Upper lobe of left lung (tissue), 6 donors: ENCODE results near the gene SUPT20HL2. TPM values are rescaled to one million over a fixed set of nuclear protein-coding genes. Genes with fewer than 3 reads are reported as not detected.
"Not testable (repeated sequence)": the region's sequence is repeated elsewhere in the genome, so short reads cannot be mapped to it uniquely, and the experiment has no call there.

Source experiments
- ATAC-seq, 2 donors: fragments of 200-7000 bp; cut with Tn5 transposase; one replicate each; pipeline ENCODE4 v1.9.1; 2022; ENCODE audit warnings: mild to moderate bottlenecking in 2 of 2, moderate library complexity in 2 of 2; ENCODE audit not compliant: low FRiP score in 2 of 2
- DNase-seq, 2 donors: peaks; one replicate each; pipeline ENCODE4 v3.0.0-alpha.2; 2019 to 2020
- H3K27ac ChIP-seq, 4 donors: fragments of 200-600 bp; sonication (generic); one replicate each; pipeline ENCODE4 v1.5.1; 2016 to 2019
- H3K27me3 ChIP-seq, 4 donors: fragments of 200-600 bp; sonication (generic); one replicate each; pipeline ENCODE4 v1.5.1; 2017 to 2019
- H3K36me3 ChIP-seq, 4 donors: fragments of 200-600 bp; sonication (generic); one replicate each; pipeline ENCODE4 v1.5.1; 2016 to 2019
- H3K4me1 ChIP-seq, 4 donors: fragments of 200-600 bp; sonication (generic); one replicate each; pipeline ENCODE4 v1.5.1; 2018 to 2019
- H3K4me3 ChIP-seq, 4 donors: fragments of 200-600 bp; sonication (generic); one replicate each; pipeline ENCODE4 v1.5.1; 2017 to 2019; ENCODE audit warnings: mild to moderate bottlenecking in 2 of 4, moderate library complexity in 1 of 4
- H3K9me3 ChIP-seq, 4 donors: fragments of 200-600 bp; sonication (generic); one replicate each; pipeline ENCODE4 v1.5.1; 2018 to 2019
- EP300 ChIP-seq, 4 donors: sonication (generic); formaldehyde crosslinking; IDR thresholded peaks; one replicate each; pipeline ENCODE4 v1.5.1; 2017; ENCODE audit warnings: antibody characterized with exemption in 4 of 4, control low read depth in 2 of 4
- POLR2A ChIP-seq, 4 donors: fragments of 450-650 bp; IDR thresholded peaks; one replicate each; pipeline ENCODE4 v1.5.1; 2016 to 2017; ENCODE audit warnings: antibody characterized with exemption in 4 of 4, mild to moderate bottlenecking in 2 of 4
- POLR2AphosphoS5 ChIP-seq, 2 donors: sonication (generic); formaldehyde crosslinking; IDR thresholded peaks; one replicate each; pipeline ENCODE4 v1.5.1; 2017; ENCODE audit warnings: antibody characterized with exemption in 2 of 2
- WGBS, 2 donors: methylation state at CpG; one replicate each; pipeline ENCODE4 v1.1.5; 2017 to 2018; 5-methylcytosine and 5-hydroxymethylcytosine counted together
- total RNA-seq, 6 donors: library from RNA; depleted of rRNA in 4 of 6; stranded (reverse); fragments of >200 nt in 4 of 6; gene quantifications; one replicate each; pipeline versions ENCODE4 v1.1.0 to v1.2.1, GENCODE V29; 2016 to 2021
- TF ChIP-seq, protein P1 (sequence below), 6 experiments: fragments of 450-650 bp in 4 of 6; fragments of 200-600 bp in 2 of 6; sonication (generic) in 2 of 6; IDR thresholded peaks; one replicate each; pipeline ENCODE4 v1.5.1; 2016 to 2019; ENCODE audit warnings: antibody characterized with exemption in 6 of 6
- donor health status: DM: no; HTN: no; CAD: no; lungs with moderate emphysema.
- donor health status: DM: no; HTN: yes; CAD: no; lungs with severe emphysema.

SUPT20HL2 gene
- total RNA-seq, result not detected

DNA sequence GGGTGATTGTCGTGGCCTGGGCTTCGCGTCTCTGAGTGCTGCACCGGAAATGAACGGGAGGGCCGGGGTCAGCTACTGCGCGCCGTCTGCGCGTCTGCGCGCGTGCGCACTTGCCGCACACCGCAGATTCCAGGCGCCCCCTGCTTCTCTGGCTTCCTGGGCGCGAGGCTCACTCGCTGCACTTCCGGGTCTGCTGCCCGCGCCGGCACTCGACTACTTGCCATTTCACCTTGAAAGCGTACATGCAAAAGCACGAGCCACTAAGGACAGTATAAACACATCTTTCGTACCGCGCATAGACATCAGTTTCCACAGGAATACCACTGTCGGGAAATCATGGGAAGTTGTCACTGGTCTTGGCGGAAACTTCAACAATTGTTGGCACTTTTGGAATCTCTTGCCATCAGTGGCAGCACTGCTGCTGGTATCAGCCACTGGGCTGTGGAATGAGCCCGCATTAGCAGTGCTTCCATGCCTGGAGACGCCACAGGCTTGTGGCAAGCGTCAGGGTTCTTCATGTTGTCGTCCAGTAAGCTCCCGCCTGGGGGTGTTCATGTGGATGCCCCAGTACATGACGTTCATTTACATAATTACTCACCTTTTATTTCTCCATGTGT, at the start of gene SUPT20HL2:
Gene SUPT20HL2, minus strand, starts transcription at position 51 of the 617 bp plus-strand sequence. CDS start 754 bp downstream, outside the sequence.
- H3K36me3 ChIP-seq, result no peaks in the 10 kb centered on the region
- WGBS, 2 donors, result 91 to 93% methylated on average over 18 to 39 of the region's 39 CpGs
- no peak for ATAC-seq
- H3K9me3 ChIP-seq, result no peaks in the 10 kb centered on the region
- H3K4me1 ChIP-seq, result no peaks in the 10 kb centered on the region
- DNase-seq, result peak in 1 of 2 donors; percentile 30
- TF ChIP-seq POLR2AphosphoS5 (IDR thresholded peaks at IDR 0.05) (no peak), EP300 (IDR thresholded peaks at IDR 0.05) (no peak), POLR2A (IDR thresholded peaks at IDR 0.05) (no peak)
- TF ChIP-seq, protein P1, sequence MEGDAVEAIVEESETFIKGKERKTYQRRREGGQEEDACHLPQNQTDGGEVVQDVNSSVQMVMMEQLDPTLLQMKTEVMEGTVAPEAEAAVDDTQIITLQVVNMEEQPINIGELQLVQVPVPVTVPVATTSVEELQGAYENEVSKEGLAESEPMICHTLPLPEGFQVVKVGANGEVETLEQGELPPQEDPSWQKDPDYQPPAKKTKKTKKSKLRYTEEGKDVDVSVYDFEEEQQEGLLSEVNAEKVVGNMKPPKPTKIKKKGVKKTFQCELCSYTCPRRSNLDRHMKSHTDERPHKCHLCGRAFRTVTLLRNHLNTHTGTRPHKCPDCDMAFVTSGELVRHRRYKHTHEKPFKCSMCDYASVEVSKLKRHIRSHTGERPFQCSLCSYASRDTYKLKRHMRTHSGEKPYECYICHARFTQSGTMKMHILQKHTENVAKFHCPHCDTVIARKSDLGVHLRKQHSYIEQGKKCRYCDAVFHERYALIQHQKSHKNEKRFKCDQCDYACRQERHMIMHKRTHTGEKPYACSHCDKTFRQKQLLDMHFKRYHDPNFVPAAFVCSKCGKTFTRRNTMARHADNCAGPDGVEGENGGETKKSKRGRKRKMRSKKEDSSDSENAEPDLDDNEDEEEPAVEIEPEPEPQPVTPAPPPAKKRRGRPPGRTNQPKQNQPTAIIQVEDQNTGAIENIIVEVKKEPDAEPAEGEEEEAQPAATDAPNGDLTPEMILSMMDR (IDR thresholded peaks at IDR 0.05), result no peak
- H3K4me3 ChIP-seq, result no peak within 1 kb of the TSS
- H3K27ac ChIP-seq, result no peak within 1 kb of the TSS
- H3K27me3 ChIP-seq, result no peaks in the 10 kb centered on the region

DNA sequence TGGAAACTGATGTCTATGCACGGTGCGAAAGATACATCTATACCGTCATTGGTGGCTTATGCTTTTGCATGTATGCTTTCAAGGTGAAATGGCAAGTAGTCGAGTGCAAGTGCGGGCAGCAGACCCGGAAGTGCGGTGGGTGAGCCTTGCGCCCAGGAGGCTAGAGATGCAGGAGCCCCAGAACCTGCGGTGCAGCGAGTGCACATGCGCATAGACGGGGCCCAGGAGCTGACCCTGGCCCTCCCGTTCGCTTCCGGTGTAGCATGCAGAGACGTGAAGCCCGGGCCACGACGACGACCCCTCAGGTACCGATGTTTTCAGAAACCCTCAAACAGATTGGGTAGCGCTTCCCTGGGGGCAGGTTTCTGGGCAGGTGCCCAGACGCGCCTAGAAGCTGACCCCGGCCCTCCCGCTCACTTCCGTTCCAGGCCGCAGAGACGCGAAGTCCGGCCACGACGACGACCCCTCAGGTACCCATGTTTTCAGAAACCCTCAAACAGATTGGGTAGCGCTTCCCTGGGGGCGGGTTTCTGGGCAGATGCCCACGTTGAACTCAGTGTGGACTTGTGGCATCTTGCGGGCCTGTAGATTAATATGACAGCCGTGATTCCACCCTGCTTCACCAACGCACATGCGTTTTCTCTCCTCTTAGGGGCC, 48.3 kb upstream of the SUPT20HL2 start:
- WGBS, 2 donors, result 82 to 94% methylated on average over 16 to 41 of the region's 41 CpGs
- not testable (repeated sequence) for DNase-seq, H3K27ac ChIP-seq, H3K27me3 ChIP-seq, H3K36me3 ChIP-seq, H3K4me3 ChIP-seq, ATAC-seq, H3K4me1 ChIP-seq, H3K9me3 ChIP-seq

DNA sequence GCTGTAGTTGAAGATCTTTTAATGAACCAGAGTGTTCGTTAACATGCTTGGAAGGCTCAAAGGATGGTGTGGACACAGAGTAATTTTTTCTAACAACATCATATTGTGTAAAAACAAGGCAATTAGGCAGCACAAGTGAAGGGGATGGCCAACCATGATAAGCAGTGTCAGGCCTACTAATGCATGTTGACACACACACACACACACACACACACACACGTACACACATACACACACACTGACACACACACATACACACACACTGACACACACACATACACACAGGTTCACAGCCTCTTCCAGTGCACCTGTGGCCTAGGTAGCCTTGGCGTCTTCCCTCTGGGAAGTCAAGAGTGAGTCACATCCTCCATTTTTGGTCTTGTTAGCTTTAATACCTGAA, 46.4 kb upstream of the SUPT20HL2 start, which contains the start of gene SUPT20HL1:
Gene SUPT20HL1, plus strand, starts transcription at position 368 of the 400 bp plus-strand sequence. CDS start 2,122 bp downstream, outside the sequence.
- H3K4me3 ChIP-seq, result no peak within 1 kb of the TSS
- 73 to 100% methylated on average over 2 to 3 of the region's 3 CpGs for WGBS, 2 donors

DNA sequence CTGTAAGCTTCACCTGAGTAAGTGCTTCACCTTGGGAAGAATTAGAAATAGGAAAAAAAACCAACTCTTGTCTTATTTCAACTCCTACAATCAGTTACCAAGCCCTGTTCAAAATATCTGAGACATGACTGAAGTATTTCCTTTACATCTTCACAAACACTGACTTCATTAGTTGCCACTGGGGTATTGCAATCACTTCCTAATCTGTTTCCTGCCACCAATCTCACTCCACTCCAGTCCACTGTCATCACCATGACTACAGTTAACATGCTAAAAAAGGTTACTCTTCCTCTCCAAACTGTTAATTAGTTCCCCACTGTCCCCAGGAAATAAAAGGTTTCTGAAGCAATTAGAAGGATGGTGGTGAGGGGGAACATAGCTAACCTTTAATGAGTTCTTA, 43.2 kb upstream of the SUPT20HL2 start:
- TF ChIP-seq POLR2A (IDR thresholded peaks at IDR 0.05) (no peak), EP300 (IDR thresholded peaks at IDR 0.05) (no peak), POLR2AphosphoS5 (IDR thresholded peaks at IDR 0.05) (no peak)
- TF ChIP-seq, protein P1 (IDR thresholded peaks at IDR 0.05), result no peak
- Histone ChIP-seq H3K36me3 (no peaks in the 10 kb centered on the region), H3K4me3 (no peak overlapping the region), H3K4me1 (no peaks in the 10 kb centered on the region), H3K9me3 (no peaks in the 10 kb centered on the region), H3K27ac (no peak overlapping the region), H3K27me3 (no peaks in the 10 kb centered on the region)
- ATAC-seq, result no peak
- no peak for DNase-seq

More for the DNA sequence above, 46.4 kb upstream of the SUPT20HL2 start, which contains the start of gene SUPT20HL1:
- no peaks in the 10 kb centered on the region for H3K27me3 ChIP-seq
- no peak for DNase-seq
- H3K9me3 ChIP-seq, result no peaks in the 10 kb centered on the region
- H3K4me1 ChIP-seq, result no peaks in the 10 kb centered on the region
- ATAC-seq, result no peak
- no peak within 1 kb of the TSS for H3K27ac ChIP-seq
- TF ChIP-seq, protein P1 (IDR thresholded peaks at IDR 0.05), result no peak
- TF ChIP-seq POLR2AphosphoS5 (IDR thresholded peaks at IDR 0.05) (no peak), POLR2A (IDR thresholded peaks at IDR 0.05) (no peak), EP300 (IDR thresholded peaks at IDR 0.05) (no peak)
- no peaks in the 10 kb centered on the region for H3K36me3 ChIP-seq

DNA sequence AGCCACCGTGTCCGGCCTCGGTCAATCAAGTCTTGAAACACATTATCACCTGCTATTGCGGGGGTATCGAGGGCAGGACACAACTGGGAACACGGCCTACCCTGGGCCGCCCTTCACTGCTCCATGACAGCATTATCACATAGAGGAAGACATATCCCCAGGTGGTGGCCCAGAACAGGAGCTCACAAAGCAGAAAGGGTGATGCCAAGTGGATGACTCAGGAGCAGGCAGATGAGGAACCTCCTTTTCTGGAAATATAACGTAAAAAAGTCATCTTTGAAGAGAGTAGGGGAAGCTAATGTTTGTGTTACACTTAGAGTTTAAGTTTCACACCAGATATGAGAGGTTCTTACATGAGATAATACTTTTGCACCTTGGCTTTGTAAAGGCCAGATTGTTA, 41.2 kb upstream of the SUPT20HL2 start:
- no peak for ATAC-seq
- TF ChIP-seq POLR2AphosphoS5 (IDR thresholded peaks at IDR 0.05) (no peak), POLR2A (IDR thresholded peaks at IDR 0.05) (no peak), EP300 (IDR thresholded peaks at IDR 0.05) (no peak)
- TF ChIP-seq, protein P1 (IDR thresholded peaks at IDR 0.05), result no peak

More for the DNA sequence above, 41.2 kb upstream of the SUPT20HL2 start:
- H3K4me1 ChIP-seq, result no peaks in the 10 kb centered on the region
- WGBS, 2 donors, result 87 to 91% methylated on average over 5 to 8 of the region's 8 CpGs
- H3K27ac ChIP-seq, result no peak overlapping the region
- no peaks in the 10 kb centered on the region for H3K9me3 ChIP-seq
- no peaks in the 10 kb centered on the region for H3K36me3 ChIP-seq
- no peak for DNase-seq
- no peaks in the 10 kb centered on the region for H3K27me3 ChIP-seq
- no peak overlapping the region for H3K4me3 ChIP-seq
